Measurements from ENCODE around the gene WIPF3. TPM values are rescaled to one million over a fixed set of nuclear protein-coding genes. Genes with fewer than 3 reads are reported as not detected.

The WIPF3 gene
- total and polyA plus RNA-seq, 8 donors = 1.2 to 11.2 (median 4.0) TPM; not detected in 1

- H3K9me3 ChIP-seq = no peaks in the 10 kb centered on the region
- intact Hi-C loops (cut with DNase I; ENCODE audit: low total_unique reads) = no loop called here
- WGBS, 5 donors = 94 to 97% (median 96%) methylated on average over 13 of the region's 13 CpGs
These were observed 69.4 kb downstream of the WIPF3 start for GRCh38 chr7:29875741-29876140.

GRCh38 chr7:29877196-29877595 lies 70.9 kb downstream of the WIPF3 start:
- Histone ChIP-seq H3K9me3 (no peaks in the 10 kb centered on the region), H3K4me3 (no peak overlapping the region), H3K27me3 (no peaks in the 10 kb centered on the region), H3K36me3 (no peaks in the 10 kb centered on the region), H3K27ac (no peak overlapping the region), H3K4me1 (peaks cover 0 to 12% (median 2%) of the 10 kb centered on the region in 4 donors)
- intact Hi-C loops (cut with DNase I; ENCODE audit: low total_unique reads) = no loop called here
- peak in 1 of 2 donors; percentile 60 for DNase-seq
- TF ChIP-seq EP300 (IDR thresholded peaks at IDR 0.05) = no peak
- no peak for TF ChIP-seq POLR2AphosphoS5 (IDR thresholded peaks at IDR 0.05)
- no peak for TF ChIP-seq POLR2A (IDR thresholded peaks at IDR 0.05)
- TF ChIP-seq CTCF (IDR thresholded peaks at IDR 0.05) = no peak
- WGBS, 5 donors = 17 to 38% (median 28%) methylated on average over 3 of the region's 3 CpGs

More at GRCh38 chr7:29875741-29876140, 69.4 kb downstream of the WIPF3 start:
- Histone ChIP-seq H3K27me3 (no peaks in the 10 kb centered on the region), H3K4me1 (peaks cover 0 to 7% (median 0%) of the 10 kb centered on the region in 4 donors), H3K36me3 (no peaks in the 10 kb centered on the region), H3K27ac (no peak overlapping the region), H3K4me3 (no peak overlapping the region)
- DNase-seq = no peak
- TF ChIP-seq EP300 (IDR thresholded peaks at IDR 0.05) (no peak), CTCF (IDR thresholded peaks at IDR 0.05) (no peak), POLR2AphosphoS5 (IDR thresholded peaks at IDR 0.05) (no peak), POLR2A (IDR thresholded peaks at IDR 0.05) (no peak)

GRCh38 chr7:29878081-29878688 lies 71.9 kb downstream of the WIPF3 start:
- Histone ChIP-seq H3K36me3 (no peaks in the 10 kb centered on the region), H3K9me3 (no peaks in the 10 kb centered on the region), H3K27ac (no peak overlapping the region), H3K4me3 (no peak overlapping the region), H3K27me3 (no peaks in the 10 kb centered on the region), H3K4me1 (peaks cover under 1 to 12% (median 2%) of the 10 kb centered on the region in 4 donors)
- TF ChIP-seq EP300 (IDR thresholded peaks at IDR 0.05) (no peak), CTCF (IDR thresholded peaks at IDR 0.05) (peak in 3 of 7 experiments; percentile 36 to 46 (median 43))
- 50 to 58% (median 54%) methylated on average over 5 of the region's 5 CpGs for WGBS, 5 donors
- peak; percentile 49 to 77 for DNase-seq
- intact Hi-C loops (cut with DNase I; ENCODE audit: low total_unique reads) = no loop called here

GRCh38 chr7:29879609-29880008 lies 73.3 kb downstream of the WIPF3 start:
- 46 to 72% (median 63%) methylated on average over 2 of the region's 2 CpGs for WGBS, 5 donors
- no peak for DNase-seq
- Histone ChIP-seq H3K27ac (no peak overlapping the region), H3K9me3 (no peaks in the 10 kb centered on the region), H3K4me3 (no peak overlapping the region), H3K36me3 (no peaks in the 10 kb centered on the region), H3K4me1 (peaks cover 9 to 26% (median 16%) of the 10 kb centered on the region in 4 donors), H3K27me3 (peaks cover 0 to 5% (median 0%) of the 10 kb centered on the region in 3 donors)
- intact Hi-C loops (cut with DNase I; ENCODE audit: low total_unique reads) = no loop called here
- TF ChIP-seq CTCF (IDR thresholded peaks at IDR 0.05) = no peak
- TF ChIP-seq POLR2A (IDR thresholded peaks at IDR 0.05) = no peak
- TF ChIP-seq EP300 (IDR thresholded peaks at IDR 0.05) = no peak
- TF ChIP-seq POLR2AphosphoS5 (IDR thresholded peaks at IDR 0.05) = no peak

Measured in stomach (tissue), 9 donors.